Measurements from ENCODE around the gene MAZ.
"Not testable (repeated sequence)": the region's sequence is repeated elsewhere in the genome, so short reads cannot be mapped to it uniquely, and the experiment has no call there.

MAZ gene

DNA sequence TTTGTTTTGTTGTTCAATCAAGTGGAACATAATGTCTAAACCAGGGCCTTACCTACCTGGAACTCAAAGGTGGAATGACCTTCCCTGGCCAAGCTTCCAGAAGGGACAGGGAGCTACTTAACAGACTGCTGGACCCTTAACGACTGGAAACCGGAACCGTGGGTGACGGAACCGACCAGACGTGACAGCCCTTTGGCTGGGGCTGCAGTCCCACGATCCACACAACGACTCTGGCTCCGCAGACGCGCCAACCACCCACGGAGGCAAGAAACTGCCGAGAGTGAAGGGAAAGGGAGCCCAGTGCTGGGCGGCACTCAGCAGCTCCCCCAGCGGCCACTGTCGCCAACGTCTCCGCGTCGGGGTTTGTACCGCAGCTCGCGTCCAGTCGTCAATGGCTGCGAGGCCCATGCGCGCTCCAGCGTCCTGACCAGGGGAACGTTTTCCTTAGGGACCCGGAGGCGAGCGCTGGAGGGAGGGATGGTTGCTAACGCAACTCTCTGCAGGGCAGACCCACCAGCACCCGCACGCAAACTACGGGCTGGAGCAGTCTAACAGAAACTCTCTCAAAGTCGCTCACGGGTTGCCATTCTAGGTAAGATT, 21.3 kb upstream of the MAZ start:
- DNase-seq, result peak; percentile 59

DNA sequence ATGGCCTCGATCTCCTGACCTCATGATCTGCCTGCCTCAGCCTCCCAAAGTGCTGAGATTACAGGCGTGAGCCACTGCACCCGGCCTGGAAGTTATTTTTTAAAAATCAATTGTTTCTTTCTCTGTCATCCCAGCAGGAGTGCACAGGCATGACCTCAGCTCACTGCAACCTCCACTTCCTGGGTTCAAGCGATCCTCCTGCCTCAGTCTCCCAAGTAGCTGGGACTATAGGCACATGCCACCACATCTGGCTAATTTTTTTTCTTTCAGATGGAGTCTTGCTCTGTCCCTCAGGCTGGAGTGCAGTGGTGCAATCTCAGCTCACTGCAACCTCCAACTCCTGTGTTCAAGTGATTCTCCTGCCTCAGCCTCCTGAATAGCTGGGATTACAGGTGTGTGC, 19.2 kb upstream of the MAZ start:
- DNase-seq, result not testable (repeated sequence)

DNA sequence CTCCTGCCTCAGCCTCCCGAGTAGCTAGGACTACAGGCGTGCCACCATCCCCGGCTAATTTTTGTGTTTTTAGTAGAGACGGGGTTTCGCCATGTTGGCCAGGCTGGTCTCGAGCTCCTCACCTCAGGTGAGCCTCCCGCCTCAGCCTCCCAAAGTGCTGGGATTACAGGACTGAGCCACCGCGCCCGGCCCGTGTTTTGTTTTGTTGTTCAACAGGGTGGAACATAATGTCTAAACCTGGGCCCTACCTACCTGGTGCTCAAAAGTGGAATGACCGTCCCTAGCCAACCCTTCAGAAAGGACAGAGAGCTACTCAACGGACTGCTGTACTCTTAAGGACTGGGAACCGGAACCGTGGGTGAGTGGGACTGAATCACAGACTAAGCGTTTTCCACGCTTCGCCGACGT, 16.6 kb upstream of the MAZ start:
- no peak for DNase-seq

DNA sequence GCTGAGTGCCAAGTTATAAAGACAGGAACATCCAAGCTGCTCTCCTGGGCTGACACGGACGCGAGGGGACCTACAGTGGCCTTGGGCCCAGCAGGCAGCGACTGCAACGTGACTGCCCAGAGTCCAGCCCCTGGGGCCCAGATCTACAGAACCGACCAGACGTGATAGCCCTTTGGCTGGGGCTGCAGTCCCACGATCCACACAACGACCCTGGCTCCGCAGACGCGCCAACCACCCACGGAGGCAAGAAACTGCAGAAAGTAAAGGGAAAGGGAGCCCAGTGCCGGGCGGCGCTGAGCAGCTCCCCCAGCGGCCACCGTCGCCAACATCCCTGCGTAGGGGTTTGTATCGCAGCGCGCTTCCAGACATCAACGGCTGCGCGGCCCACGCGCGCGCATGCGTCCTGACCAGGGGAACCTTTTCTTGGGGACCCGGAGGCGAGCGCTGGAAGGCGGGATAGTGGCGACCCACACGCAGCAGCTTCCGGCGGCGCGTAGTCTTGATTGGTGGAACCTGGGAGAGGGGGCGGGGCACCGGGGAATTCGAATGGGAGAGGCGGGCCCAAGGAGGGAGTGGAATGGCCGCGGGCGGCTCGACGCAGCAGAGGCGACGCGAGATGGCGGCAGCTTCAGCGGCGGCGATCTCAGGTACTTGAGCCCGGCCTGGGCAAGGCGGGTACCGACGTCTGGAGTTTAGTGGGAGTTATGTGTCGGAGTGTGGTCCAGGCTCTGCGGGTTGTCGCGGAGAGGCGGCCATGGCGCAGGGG, 16.0 kb upstream of the MAZ start, which contains the start of gene KIF22:
KIF22 (plus strand) TSS at position 569 of the 766 bp plus-strand sequence; CDS start at position 578, 9 bp downstream.
- DNase-seq, result peak; percentile 99

DNA sequence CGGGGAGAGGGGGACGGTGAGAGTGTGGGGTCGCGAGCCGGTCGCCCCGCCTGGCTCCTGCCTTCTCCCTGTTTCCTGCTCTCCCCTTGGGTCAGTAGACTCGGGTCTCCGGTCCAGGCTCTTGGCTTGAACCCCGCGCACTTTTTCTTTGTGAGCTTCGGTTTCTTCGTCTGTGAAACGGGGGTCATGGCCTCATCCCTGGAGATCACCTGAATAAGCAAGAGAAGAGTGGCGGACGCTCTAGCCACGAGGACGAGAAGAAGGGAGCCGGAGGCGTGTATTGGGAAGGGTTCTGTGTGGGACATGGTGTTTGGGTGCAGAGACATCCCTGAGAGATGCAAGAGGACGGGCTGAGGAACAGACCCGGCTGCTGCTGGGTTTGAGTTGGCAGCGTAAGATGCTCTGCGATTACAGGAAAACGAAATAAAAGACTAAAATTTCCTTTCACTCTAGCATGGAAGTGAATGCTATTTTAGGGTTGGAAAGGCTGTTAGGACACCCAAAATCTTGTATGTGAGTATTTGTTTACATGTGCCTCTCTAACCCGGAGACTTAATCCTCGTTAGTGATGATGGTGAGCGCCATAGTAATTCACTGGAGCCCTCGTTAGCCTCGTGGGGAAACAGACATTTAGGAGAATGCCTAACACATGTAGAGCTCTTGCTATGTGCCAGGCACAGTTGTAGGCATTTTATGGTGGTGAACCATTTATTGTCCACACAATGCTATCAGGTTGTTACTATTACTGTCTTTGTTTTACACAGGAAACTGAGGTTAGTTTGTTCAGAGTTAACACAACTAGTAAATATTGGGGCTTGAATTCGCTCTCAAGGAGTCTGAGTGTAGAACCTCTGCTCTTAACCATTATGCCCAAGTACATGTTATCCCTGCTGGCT, 15.1 kb upstream of the MAZ start:
- no peak for DNase-seq

DNA sequence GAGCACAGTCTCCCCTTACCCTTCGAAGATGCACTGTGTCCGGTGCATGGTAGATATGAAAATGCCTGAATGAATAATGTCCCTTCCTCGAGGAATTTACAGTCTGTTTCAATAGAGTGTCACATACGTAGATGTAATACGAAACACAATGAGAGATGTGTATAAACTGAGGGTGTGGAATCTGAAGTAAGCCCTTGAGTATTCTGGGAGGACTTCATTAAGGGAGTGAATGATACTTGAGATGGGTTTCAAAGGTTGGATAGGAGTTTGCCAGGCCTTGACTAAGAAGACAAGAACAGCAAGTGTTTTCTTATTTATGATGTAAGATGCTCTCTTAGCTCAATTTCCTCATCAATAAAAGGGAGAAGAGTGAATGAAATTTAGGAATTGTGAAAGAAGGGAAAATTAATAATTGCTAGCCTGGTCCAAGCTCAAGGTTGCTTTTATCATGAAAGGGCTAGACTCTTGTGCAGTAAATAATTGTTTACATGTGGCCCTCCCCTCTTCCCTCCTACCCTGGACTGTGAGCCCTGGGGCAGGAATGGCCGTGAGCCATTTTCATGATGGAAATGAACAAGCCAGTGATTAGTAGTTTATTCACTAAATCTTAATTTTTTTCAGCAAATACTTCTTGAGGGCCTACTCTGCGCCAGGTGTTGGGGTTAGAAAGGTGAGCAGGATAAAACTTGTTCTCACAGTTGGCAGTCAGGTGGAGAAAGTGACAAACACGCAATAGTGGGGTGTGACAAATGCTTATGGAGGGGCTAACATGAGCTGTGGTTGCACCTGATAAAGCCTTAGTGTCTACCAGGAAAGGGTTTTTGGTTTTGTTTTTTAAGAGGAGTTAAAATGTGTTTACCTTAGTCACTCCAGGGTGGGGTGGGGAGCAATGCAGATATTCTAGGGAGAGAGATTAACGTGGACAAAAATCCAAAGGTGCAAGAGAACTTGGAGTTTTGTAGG, 14.2 kb upstream of the MAZ start:
- DNase-seq, result no peak

DNA sequence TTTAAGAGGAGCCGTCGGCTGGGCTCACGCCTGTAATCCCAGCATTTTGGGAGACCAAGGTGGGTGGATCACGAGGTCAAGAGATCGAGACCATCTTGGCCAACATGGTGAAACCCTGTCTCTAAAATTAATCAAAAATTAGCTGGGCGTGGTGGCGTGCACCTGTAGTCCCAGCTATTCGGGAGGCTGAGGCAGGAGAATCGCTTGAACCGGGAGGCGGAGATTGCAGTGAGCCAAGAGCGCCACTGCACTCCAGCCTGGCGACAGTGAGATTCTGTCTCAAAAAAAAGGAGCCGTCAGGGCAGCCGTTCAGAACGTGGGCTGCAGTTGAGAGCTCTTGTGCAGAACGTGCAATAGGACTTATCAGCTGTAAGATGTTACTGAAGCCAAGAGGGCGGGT, 13.2 kb upstream of the MAZ start:
- DNase-seq, result not testable (repeated sequence)

DNA sequence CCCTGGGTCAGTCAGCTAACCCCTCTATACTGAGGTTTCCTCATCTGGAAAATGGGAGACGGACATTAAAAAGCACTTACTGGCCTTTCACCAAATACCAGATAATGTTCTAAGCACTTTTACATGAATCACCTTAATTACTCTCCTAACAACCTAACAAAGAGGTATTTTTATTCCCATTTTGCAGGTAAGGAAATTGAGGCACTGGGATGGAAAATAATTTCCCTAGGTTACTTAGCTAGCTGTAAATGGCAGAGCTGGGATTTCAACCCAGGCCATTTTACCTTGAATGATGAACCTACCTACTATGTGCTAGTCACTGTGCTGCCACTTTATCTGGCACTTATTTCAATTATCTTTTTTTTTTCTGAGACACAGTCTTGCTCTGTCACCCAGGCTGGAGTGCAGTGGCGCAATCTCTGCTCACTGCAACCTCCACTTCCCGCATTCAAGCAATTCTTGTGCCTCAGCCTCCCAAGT, 12.1 kb upstream of the MAZ start:
- no peak for DNase-seq

DNA sequence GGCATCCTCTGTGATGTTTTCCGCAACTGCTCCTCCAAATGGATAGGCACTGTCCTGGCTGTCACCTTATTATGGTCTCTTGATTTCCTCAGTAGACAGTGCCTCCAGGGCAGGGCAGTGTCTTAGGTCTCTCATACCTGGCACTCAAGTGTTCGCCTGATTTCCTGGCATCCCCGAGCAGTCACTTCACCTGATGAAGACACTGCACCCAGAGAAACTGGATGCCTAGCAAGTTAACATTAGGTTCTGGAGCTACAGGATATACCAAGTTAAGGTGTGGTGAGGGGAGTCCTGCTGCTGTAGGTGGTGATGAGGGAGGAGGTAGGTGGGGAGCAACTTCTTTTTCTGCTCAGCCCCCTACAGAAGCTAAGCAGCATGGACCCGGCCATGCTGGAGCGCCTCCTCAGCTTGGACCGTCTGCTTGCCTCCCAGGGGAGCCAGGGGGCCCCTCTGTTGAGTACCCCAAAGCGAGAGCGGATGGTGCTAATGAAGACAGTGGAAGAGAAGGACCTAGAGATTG, 3.9 kb upstream of the MAZ start:
- no peak for DNase-seq

DNA sequence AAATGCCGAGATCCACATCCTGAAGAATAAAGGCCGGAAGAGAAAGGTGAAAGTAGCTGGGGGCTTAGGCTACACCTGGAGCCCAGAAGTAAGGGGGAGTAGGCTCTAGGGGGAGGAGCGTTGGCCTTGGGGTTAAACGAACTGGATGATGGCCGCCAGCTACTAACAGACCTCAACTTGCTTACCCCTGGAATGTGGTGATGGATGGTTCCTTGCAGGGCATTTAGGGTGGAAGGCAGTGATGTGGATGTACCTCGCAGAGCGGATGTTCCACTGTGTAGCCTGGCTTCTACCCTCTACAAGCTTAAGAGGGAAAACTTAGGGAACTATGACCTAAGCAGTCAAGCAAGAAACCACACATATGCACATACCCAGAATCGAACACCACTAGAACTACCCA, 2.3 kb upstream of the MAZ start:
- no peak for DNase-seq

DNA sequence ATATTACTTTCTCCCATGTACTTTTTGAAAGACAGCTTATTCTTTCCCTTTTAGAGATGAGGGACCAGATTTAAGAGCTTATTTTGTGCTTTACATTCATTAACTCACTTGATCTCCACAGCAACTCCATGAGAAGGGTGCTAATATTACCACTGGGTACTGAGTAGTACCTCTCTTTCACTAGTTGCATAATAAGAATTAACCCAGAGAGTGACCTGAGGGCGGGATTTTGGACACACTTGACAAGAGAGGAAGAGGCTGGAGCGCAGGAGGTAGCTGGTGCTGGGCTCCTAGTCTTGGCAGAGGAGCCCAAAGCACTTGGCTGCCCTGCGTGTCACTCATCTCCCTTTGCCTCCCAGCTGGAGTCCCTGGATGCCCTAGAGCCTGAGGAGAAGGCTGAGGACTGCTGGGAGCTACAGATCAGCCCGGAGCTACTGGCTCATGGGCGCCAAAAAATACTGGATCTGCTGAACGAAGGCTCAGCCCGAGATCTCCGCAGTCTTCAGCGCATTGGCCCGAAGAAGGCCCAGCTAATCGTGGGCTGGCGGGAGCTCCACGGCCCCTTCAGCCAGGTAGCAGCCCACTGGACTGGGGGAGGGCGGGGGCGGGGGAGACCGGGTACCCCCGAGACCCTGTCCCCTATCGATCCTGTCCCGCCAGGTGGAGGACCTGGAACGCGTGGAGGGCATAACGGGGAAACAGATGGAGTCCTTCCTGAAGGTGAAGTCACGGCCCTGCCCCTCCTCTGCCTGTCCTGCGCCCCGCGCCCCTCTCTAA, 1.7 kb upstream of the MAZ start:
- peak; percentile 62 for DNase-seq

DNA sequence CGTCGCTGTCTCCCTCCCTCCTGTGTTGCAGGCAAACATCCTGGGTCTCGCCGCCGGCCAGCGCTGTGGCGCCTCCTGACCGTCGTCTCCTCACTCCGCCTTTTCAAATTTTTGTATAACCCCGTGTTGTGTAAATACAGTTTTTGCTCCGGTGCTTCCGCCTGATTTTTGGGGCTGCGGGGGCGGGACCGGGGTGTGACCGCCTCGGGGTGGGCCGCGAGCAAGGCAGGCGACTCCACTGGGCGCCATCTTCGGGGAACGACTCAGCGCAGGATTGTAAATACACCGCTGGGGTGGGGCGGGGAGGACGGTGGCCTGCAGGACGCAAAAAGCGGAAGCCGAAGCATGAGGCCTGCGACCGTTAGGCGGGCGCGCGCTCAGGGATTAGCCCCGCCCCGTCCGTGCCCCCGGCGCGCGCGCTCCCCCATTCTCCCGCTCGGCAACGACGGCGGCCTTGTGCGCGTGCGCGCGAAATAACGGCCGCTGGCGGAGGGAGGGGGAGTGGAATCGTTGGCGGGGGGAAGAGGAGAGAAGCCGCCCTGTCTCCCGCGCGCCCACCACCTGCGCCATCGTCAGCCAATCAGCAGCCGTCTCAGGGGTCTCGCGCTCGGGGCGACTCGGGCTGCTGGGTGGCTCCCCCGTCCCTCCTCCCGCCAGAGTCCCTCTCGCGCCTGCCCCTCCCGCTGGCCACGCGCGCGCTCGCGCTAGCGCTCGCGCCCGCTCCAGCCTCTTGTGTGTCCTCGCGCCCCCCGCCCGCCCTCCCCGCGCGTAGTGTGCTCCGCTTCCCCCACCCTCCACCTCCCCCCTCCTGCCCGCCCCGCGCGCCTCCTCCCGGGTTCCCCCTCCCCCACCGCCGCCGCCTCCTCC, 864 bp upstream of the MAZ start:
- peak; percentile 98 for DNase-seq

DNA sequence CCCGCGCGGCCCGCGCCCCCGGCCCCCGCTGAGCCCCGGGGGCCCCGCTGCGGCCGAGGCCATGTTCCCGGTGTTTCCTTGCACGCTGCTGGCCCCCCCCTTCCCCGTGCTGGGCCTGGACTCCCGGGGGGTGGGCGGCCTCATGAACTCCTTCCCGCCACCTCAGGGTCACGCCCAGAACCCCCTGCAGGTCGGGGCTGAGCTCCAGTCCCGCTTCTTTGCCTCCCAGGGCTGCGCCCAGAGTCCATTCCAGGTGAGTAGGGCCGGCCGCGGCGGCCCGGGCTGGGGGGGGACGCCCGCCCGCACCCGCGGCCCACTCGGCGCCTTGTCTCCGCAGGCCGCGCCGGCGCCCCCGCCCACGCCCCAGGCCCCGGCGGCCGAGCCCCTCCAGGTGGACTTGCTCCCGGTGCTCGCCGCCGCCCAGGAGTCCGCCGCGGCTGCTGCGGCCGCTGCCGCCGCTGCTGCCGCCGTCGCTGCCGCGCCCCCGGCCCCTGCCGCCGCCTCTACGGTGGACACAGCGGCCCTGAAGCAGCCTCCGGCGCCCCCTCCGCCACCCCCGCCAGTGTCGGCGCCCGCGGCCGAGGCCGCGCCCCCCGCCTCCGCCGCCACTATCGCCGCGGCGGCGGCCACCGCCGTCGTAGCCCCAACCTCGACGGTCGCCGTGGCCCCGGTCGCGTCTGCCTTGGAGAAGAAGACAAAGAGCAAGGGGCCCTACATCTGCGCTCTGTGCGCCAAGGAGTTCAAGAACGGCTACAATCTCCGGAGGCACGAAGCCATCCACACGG, 504 bp downstream of the MAZ start:
- DNase-seq, result peak; percentile 85

DNA sequence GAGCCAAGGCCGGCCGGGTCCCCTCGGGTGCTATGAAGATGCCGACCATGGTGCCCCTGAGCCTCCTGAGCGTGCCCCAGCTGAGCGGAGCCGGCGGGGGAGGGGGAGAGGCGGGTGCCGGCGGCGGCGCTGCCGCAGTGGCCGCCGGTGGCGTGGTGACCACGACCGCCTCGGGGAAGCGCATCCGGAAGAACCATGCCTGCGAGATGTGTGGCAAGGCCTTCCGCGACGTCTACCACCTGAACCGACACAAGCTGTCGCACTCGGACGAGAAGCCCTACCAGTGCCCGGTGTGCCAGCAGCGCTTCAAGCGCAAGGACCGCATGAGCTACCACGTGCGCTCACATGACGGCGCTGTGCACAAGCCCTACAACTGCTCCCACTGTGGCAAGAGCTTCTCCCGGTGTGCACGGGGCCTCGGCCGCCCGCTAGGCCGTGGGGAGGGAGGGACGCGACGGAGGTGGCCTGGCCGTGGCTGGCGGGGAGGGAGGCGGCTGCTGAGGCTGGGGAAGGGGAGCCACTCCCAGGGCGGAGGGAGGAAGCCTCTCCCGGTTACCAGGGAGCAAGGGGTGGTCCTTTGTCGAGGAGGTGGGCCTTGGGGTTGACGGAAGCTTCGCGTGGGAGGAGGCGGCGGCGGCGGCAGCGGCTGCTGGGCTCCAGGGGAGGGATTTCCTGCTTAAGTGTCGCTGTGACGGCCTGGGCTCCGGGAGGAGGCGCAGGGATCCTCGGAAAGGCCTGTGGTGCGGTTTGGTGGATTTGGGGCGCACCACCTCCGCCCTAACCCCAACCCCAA, 1.3 kb downstream of the MAZ start:
- peak; percentile 94 for DNase-seq

DNA sequence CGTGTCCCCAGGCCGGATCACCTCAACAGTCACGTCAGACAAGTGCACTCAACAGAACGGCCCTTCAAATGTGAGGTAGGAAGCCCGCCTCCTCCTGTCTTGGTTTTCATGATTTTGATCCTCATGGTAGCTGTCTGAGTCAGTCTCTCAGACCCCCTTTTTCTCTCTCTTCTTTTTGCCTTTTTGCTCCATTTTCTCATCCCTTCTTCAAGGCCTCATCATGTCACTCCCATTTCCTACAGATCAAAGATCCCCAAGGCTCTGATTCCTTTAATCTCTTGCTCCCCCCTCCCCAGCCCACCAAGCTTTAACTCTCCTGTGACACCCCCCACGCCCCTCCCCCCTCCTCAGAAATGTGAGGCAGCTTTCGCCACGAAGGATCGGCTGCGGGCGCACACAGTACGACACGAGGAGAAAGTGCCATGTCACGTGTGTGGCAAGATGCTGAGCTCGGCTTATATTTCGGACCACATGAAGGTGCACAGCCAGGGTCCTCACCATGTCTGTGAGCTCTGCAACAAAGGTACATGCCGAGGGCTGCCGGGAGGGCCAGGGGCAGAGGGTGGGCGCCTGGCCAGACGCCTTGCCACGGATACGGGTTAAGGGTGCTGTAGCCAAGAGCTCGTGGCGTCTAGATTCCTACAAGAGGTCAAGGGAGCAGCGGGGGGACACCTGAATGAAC, 2.0 kb downstream of the MAZ start:
- no peak for DNase-seq

DNA sequence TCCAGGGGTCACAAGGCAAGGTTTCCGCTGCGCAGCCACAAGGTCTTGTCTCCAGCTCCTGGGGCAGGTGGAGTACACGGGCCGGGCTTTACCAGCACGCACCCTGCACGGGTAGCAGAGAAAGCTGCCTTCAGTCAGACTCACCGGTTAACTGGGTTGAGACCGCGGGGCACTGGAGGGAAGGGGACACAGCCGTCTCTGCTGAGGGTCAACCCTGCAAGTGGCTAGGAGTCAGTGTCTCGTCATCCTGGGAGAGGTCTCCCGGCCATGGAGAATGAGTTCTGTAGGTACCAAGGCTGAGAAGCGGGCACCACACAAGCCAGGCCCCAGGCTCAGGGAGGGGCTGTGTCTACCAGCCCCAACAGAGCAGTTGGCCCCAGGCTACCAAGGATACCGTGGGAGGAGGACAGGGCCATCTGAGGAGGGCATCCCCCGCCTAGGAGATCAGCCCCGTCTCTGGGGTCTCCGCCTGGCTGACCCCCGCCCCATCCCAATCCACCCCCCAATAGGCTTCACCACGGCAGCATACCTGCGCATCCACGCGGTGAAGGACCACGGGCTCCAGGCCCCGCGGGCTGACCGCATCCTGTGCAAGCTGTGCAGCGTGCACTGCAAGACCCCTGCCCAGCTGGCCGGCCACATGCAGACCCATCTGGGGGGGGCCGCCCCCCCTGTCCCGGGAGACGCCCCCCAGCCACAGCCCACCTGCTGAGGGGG, 2.9 kb downstream of the MAZ start:
- no peak for DNase-seq
